H9 (cell line): ENCODE measurements around the gene ALKBH1. TPM values are rescaled to one million over a fixed set of nuclear protein-coding genes. Genes with fewer than 3 reads are reported as not detected.
A peak's percentile ranks its signal among the peaks of the same experiment; 100 is the strongest.

ENCODE experiments used
- DNase-seq: peaks from one replicate; pipeline ENCODE4 v3.0.0-alpha.2; 2017
- H2AFZ ChIP-seq: one replicate; pipeline ENCODE4 v1.6.1; 2013; ENCODE audit warnings: mild to moderate bottlenecking, low read length, control low read depth, moderate library complexity
- H2AK5ac ChIP-seq: 2 replicates; pipeline ENCODE4 v1.6.1; 2013; ENCODE audit warnings: low read length, control low read depth, mixed read lengths; ENCODE audit not compliant: insufficient read length
- H2BK120ac ChIP-seq: one replicate; pipeline ENCODE4 v1.6.1; 2013; ENCODE audit warnings: low read depth, mild to moderate bottlenecking, low read length, control low read depth, inconsistent platforms; ENCODE audit not compliant: poor library complexity, severe bottlenecking
- H2BK12ac ChIP-seq: 2 replicates; pipeline ENCODE4 v1.6.1; 2013; ENCODE audit warnings: low read length, control low read depth, mixed read lengths, low read depth; ENCODE audit not compliant: insufficient read length
- H2BK15ac ChIP-seq: 2 replicates; pipeline ENCODE4 v1.6.1; 2013; ENCODE audit warnings: low read depth, low read length, control low read depth
- H2BK20ac ChIP-seq: one replicate; pipeline ENCODE4 v1.6.1; 2013; ENCODE audit warnings: low read depth, mild to moderate bottlenecking, low read length, control low read depth, inconsistent platforms; ENCODE audit not compliant: poor library complexity, severe bottlenecking
- H2BK5ac ChIP-seq: 2 replicates; pipeline ENCODE4 v1.6.1; 2013; ENCODE audit warnings: low read length, control low read depth, mixed read lengths; ENCODE audit not compliant: insufficient read length
- H3K14ac ChIP-seq: 2 replicates; pipeline ENCODE4 v1.6.1; 2013; ENCODE audit warnings: low read length, control low read depth; ENCODE audit not compliant: insufficient read depth
- H3K18ac ChIP-seq: 2 replicates; pipeline ENCODE4 v1.6.1; 2013; ENCODE audit warnings: low read depth, mild to moderate bottlenecking, mixed read lengths, low read length, control low read depth; ENCODE audit not compliant: insufficient read length
- H3K23ac ChIP-seq: 2 replicates; pipeline ENCODE4 v1.6.1; 2013; ENCODE audit warnings: low read length, control low read depth, mixed read lengths, low read depth; ENCODE audit not compliant: insufficient read length
- H3K23me2 ChIP-seq: 2 replicates; pipeline ENCODE4 v1.6.1; 2013; ENCODE audit warnings: low read depth, mild to moderate bottlenecking, mixed read lengths, low read length, control low read depth; ENCODE audit not compliant: insufficient read length, poor library complexity, severe bottlenecking
- H3K27ac ChIP-seq: 2 replicates; pipeline ENCODE4 v1.5.1; 2013; ENCODE audit warnings: low read length, control low read depth, mixed read lengths, low read depth; ENCODE audit not compliant: insufficient read length
- H3K27me3 ChIP-seq: 2 replicates; pipeline ENCODE4 v1.6.1; 2013; ENCODE audit warnings: low read length, control low read depth, inconsistent platforms; ENCODE audit not compliant: insufficient read depth
- H3K4ac ChIP-seq: 2 replicates; pipeline ENCODE4 v1.6.1; 2013; ENCODE audit warnings: low read depth, mild to moderate bottlenecking, control low read depth, inconsistent platforms, low read length, moderate library complexity
- H3K4me1 ChIP-seq: 2 replicates; pipeline ENCODE4 v1.6.1; 2013; ENCODE audit warnings: low read length, control low read depth, inconsistent platforms; ENCODE audit not compliant: insufficient read depth
- H3K4me2 ChIP-seq: 2 replicates; pipeline ENCODE4 v1.6.1; 2013; ENCODE audit warnings: low read length, control low read depth, mixed read lengths; ENCODE audit not compliant: insufficient read length, insufficient read depth
- H3K56ac ChIP-seq: 2 replicates; pipeline ENCODE4 v1.6.1; 2013; ENCODE audit warnings: low read depth, mild to moderate bottlenecking, mixed read lengths, low read length, control low read depth; ENCODE audit not compliant: insufficient read length
- H3K79me1 ChIP-seq: 2 replicates; pipeline ENCODE4 v1.6.1; 2013; ENCODE audit warnings: low read depth, mild to moderate bottlenecking, moderate library complexity, low read length, control low read depth, inconsistent platforms; ENCODE audit not compliant: insufficient read depth, poor library complexity, severe bottlenecking
- H3K79me2 ChIP-seq: 2 replicates; pipeline ENCODE4 v1.6.1; 2013; ENCODE audit warnings: low read length, control low read depth, inconsistent platforms; ENCODE audit not compliant: insufficient read depth
- H3K9ac ChIP-seq: 2 replicates; pipeline ENCODE4 v1.6.1; 2013; ENCODE audit warnings: low read length, control low read depth, mixed read lengths; ENCODE audit not compliant: insufficient read length; ENCODE audit errors: extremely low read depth
- H3K9me3 ChIP-seq: one replicate; pipeline ENCODE4 v1.6.1; 2013; ENCODE audit warnings: low read depth, low read length, inconsistent platforms; ENCODE audit not compliant: control insufficient read depth
- H3T11ph ChIP-seq: one replicate; pipeline ENCODE4 v1.6.1; 2013; ENCODE audit warnings: mild to moderate bottlenecking, low read length, control low read depth, inconsistent platforms
- H4K20me1 ChIP-seq: one replicate; pipeline ENCODE4 v1.6.1; 2013; ENCODE audit not compliant: control insufficient read depth, insufficient read length, insufficient read depth
- H4K5ac ChIP-seq: 2 replicates; pipeline ENCODE4 v1.6.1; 2013; ENCODE audit warnings: low read depth, mild to moderate bottlenecking, mixed read lengths, low read length, control low read depth; ENCODE audit not compliant: insufficient read length
- H4K8ac ChIP-seq: replicated peaks from 2 replicates; pipeline ENCODE4 v1.6.1; 2013; ENCODE audit warnings: low read length, control low read depth, mixed read lengths, low read depth; ENCODE audit not compliant: insufficient read length
- H4K91ac ChIP-seq: 2 replicates; pipeline ENCODE4 v1.6.1; 2013; ENCODE audit warnings: low read depth, mild to moderate bottlenecking, moderate library complexity, mixed read lengths, low read length, control low read depth; ENCODE audit not compliant: insufficient read length
- H3K27ac Mint-ChIP-seq, 3 experiments: 2 replicates in 2 of 3; 3 replicates in 1 of 3; pipeline ENCODE4 v1.8.0; 2020 to 2021; ENCODE audit warnings: mixed read lengths in 3 of 3, mild to moderate bottlenecking in 1 of 3, moderate library complexity in 1 of 3
- H3K27me3 Mint-ChIP-seq: 2 replicates; pipeline ENCODE4 v1.8.0; 2021; ENCODE audit warnings: low read depth, mild to moderate bottlenecking, moderate library complexity, mixed read lengths
- H3K36me3 Mint-ChIP-seq, 3 experiments: 2 replicates in 2 of 3; 3 replicates in 1 of 3; pipeline ENCODE4 v1.8.0; 2020 to 2021; ENCODE audit warnings: low read depth in 3 of 3, mixed read lengths in 3 of 3; ENCODE audit not compliant: insufficient read depth in 1 of 3
- H3K4me1 Mint-ChIP-seq, 2 experiments: 2 replicates each; pipeline ENCODE4 v1.8.0; 2020; ENCODE audit warnings: mixed read lengths in 2 of 2
- H3K4me3 Mint-ChIP-seq, 2 experiments: 2 replicates in 1 of 2; 3 replicates in 1 of 2; pipeline ENCODE4 v1.8.0; 2020 to 2021; ENCODE audit warnings: mild to moderate bottlenecking in 2 of 2, mixed read lengths in 2 of 2, moderate library complexity in 1 of 2
- H3K9me3 Mint-ChIP-seq, 2 experiments: 2 replicates in 1 of 2; 3 replicates in 1 of 2; pipeline ENCODE4 v1.8.0; 2020; ENCODE audit warnings: mild to moderate bottlenecking in 2 of 2, mixed read lengths in 2 of 2, moderate library complexity in 1 of 2
- WGBS: extraction: QIAGEN DNeasy Blood & Tissue Kit; methylation state at CpG from one replicate; pipeline ENCODE4 v1.1.7; 2013; ENCODE audit warnings: missing lambda C conversion rate, low lambda C conversion rate, mixed read lengths; ENCODE audit not compliant: insufficient read length; ENCODE audit errors: extremely low coverage; 5-methylcytosine and 5-hydroxymethylcytosine counted together
- long read RNA-seq: library from polyadenylated mRNA; unstranded; transcript quantifications from one replicate; pipeline ENCODE4 v2.0.0, GENCODE V29; 2020
- total RNA-seq: library from RNA; stranded (reverse); gene quantifications from 2 replicates; pipeline ENCODE4 v1.2.1, GENCODE V29; 2021
- TF ChIP-seq, protein P1 (sequence below): fragments of 200-600 bp; sonication (generic); conservative IDR thresholded peaks from 3 replicates; pipeline ENCODE4 v1.8.0; 2021; ENCODE audit warnings: antibody characterized with exemption, mild to moderate bottlenecking

Gene ALKBH1, protein sequence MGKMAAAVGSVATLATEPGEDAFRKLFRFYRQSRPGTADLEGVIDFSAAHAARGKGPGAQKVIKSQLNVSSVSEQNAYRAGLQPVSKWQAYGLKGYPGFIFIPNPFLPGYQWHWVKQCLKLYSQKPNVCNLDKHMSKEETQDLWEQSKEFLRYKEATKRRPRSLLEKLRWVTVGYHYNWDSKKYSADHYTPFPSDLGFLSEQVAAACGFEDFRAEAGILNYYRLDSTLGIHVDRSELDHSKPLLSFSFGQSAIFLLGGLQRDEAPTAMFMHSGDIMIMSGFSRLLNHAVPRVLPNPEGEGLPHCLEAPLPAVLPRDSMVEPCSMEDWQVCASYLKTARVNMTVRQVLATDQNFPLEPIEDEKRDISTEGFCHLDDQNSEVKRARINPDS
- total RNA-seq = 17.4 and 18.7 TPM in 2 replicates
- long read RNA-seq, transcript ALKBH1-201 (6 exons, 2,594 nt) = major isoform, 68 of 80 reads
- long read RNA-seq, partial matches to known transcripts = 4 of 80 reads
- long read RNA-seq, other reads (novel, unspliced or antisense) = 6 of 80 reads

DNA sequence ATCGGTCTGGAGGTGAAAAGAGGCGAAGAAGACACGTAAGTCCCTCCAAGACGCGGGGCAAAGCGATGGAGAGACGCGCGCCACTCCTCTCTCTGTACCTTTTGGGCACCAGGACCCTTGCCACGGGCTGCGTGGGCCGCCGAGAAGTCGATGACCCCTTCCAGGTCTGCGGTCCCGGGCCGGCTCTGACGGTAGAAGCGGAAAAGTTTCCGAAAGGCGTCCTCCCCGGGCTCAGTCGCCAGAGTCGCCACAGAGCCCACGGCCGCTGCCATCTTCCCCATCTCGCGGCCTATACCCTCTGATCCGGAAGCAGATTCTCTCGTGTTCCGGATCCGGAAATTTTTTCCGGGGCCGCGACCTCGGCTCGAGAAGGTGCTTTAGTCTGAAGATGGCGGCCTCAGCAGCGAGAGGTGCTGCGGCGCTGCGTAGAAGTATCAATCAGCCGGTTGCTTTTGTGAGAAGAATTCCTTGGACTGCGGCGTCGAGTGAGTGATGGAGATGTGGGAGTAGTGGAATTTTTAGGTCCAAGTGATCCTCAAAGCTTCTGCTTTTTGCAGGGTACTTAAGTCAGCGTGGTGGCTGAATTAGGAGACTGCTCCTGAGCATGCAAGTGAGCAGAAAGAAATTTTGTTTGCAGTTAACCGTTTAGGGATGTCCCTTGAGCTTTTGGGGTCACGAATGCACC lies at the start of gene ALKBH1, which contains the start of gene SLIRP:
Gene ALKBH1, minus strand, starts transcription at position 300 of the 685 bp plus-strand sequence. Its CDS starts 19 bp downstream, at position 281.
Gene SLIRP, plus strand, starts transcription at position 380 of the 685 bp plus-strand sequence. Its CDS starts 9 bp downstream, at position 389.
- H3K18ac ChIP-seq = peak within 1 kb of the TSS; percentile 24
- H2BK120ac ChIP-seq = no peak within 1 kb of the TSS
- peaks cover 27 to 48% (median 45%) of the 10 kb centered on the region in 3 experiments for H3K36me3 Mint-ChIP-seq
- H4K91ac ChIP-seq = no peak within 1 kb of the TSS
- H3K9ac ChIP-seq = peak within 1 kb of the TSS; percentile 90
- H3K27ac ChIP-seq = peak within 1 kb of the TSS; percentile 6
- H4K5ac ChIP-seq = peak within 1 kb of the TSS; percentile 7
- no peaks in the 10 kb centered on the region for H3K27me3 ChIP-seq
- peak within 1 kb of the TSS; percentile 51 for H3K56ac ChIP-seq
- peak; percentile 77 for DNase-seq
- TF ChIP-seq, protein P1, sequence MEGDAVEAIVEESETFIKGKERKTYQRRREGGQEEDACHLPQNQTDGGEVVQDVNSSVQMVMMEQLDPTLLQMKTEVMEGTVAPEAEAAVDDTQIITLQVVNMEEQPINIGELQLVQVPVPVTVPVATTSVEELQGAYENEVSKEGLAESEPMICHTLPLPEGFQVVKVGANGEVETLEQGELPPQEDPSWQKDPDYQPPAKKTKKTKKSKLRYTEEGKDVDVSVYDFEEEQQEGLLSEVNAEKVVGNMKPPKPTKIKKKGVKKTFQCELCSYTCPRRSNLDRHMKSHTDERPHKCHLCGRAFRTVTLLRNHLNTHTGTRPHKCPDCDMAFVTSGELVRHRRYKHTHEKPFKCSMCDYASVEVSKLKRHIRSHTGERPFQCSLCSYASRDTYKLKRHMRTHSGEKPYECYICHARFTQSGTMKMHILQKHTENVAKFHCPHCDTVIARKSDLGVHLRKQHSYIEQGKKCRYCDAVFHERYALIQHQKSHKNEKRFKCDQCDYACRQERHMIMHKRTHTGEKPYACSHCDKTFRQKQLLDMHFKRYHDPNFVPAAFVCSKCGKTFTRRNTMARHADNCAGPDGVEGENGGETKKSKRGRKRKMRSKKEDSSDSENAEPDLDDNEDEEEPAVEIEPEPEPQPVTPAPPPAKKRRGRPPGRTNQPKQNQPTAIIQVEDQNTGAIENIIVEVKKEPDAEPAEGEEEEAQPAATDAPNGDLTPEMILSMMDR = no peak
- H3K14ac ChIP-seq = peak within 1 kb of the TSS; percentile 70
- H2BK20ac ChIP-seq = no peak within 1 kb of the TSS
- peaks cover 7% of the 10 kb centered on the region for H3K79me1 ChIP-seq
- H3K4me2 ChIP-seq = peak within 1 kb of the TSS; percentile 71
- H2BK15ac ChIP-seq = no peak within 1 kb of the TSS
- no peak within 1 kb of the TSS for H3T11ph ChIP-seq
- H3K9me3 Mint-ChIP-seq = no peaks in the 10 kb centered on the region
- no peak within 1 kb of the TSS for H2AFZ ChIP-seq
- H3K23ac ChIP-seq = no peak within 1 kb of the TSS
- peaks cover 16 to 20% of the 10 kb centered on the region in 2 experiments for H3K4me1 Mint-ChIP-seq
- peak within 1 kb of the TSS; percentile 84 to 97 for H3K4me3 Mint-ChIP-seq
- H4K20me1 ChIP-seq = no peaks in the 10 kb centered on the region
- peaks cover 5% of the 10 kb centered on the region for H3K23me2 ChIP-seq
- peaks cover 34% of the 10 kb centered on the region; the same call in 1 of the 2 replicates for H3K79me2 ChIP-seq
- peak within 1 kb of the TSS; percentile 92 to 98 (median 95) for H3K27ac Mint-ChIP-seq
- no peak within 1 kb of the TSS for H2BK12ac ChIP-seq
- no peaks in the 10 kb centered on the region for H3K4me1 ChIP-seq
- H2AK5ac ChIP-seq = peak within 1 kb of the TSS; percentile 26
- WGBS = no CpG with 5 or more reads among the region's 49 CpGs
- H3K4ac ChIP-seq = no peak within 1 kb of the TSS
- no peaks in the 10 kb centered on the region for H3K9me3 ChIP-seq
- H3K27me3 Mint-ChIP-seq = no peaks in the 10 kb centered on the region
- H4K8ac ChIP-seq = no peak within 1 kb of the TSS
- no peak within 1 kb of the TSS for H2BK5ac ChIP-seq
